ENCODE data around the gene ARHGAP6. TPM values are rescaled to one million over a fixed set of nuclear protein-coding genes. Genes with fewer than 3 reads are reported as not detected.

ARHGAP6 gene
- total RNA-seq, 1 experiment from 2014 or later, result 2.0 TPM

DNA sequence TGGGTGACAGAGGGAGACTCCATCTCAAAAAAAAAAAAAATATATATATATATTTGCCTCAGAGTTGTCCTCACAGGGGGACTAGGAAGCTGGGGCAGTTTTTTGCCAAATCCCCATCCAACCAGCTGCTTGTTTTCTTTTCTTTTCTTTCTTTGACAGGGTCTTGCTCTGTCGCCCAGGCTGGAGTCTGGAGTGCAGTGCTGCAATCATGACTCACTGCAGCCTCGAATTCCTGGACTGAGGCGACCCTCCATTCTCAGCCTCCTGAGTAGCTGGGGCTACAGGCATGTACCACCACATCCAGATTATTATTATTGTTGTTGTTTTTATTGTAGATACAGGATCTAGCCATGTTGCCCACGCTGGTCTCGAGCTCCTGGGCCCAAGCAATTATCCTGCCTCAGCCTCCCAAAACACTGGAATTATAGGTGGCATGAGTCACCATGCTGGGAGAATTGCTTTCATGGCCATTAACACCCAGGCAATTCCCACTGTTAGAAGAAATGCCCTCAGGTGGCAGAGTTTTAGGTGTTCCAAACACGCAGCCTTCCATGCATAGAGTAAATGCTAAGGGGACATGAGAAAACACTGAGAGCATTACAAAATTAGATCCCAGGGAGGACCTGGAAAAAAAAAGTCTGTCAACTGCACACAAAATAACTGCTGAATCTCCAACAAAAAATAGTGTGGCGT is 98.0 kb downstream of the ARHGAP6 start:
- H3K36me3 ChIP-seq (replicated peaks; ENCODE audit: control insufficient read depth, insufficient read depth, low read length), result no peaks in the 10 kb centered on the region
- no peak for DNase-seq
- no peak overlapping the region for H3K4me3 ChIP-seq (ENCODE audit: insufficient read depth, low read depth, low read length)
- peaks cover 50% of the 10 kb centered on the region for H3K27me3 ChIP-seq (ENCODE audit: control insufficient read depth, insufficient read depth, low read length)

DNA sequence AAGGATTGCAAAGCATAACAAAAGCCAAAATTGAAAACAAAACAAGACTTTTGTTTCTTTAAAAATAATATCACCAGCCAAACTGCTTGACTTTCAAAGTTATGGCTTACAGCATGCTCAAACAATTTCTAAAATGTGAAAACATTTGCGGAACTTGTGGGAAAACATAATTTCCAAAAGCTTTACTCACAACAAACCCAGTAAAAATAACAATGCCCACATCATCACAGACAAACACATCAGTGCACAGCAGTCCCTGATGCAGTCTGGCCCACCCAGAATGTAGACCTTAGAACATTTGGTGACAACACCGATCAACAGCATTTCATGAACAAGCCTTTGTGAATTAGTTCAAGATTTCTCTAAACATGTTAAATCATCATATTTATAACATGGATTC is 98.9 kb downstream of the ARHGAP6 start:
- no peak overlapping the region for H3K4me3 ChIP-seq (ENCODE audit: insufficient read depth, low read depth, low read length)
- H3K27me3 ChIP-seq (ENCODE audit: control insufficient read depth, insufficient read depth, low read length), result peaks cover 50% of the 10 kb centered on the region
- H3K36me3 ChIP-seq (replicated peaks; ENCODE audit: control insufficient read depth, insufficient read depth, low read length), result no peaks in the 10 kb centered on the region
- DNase-seq, result no peak

DNA sequence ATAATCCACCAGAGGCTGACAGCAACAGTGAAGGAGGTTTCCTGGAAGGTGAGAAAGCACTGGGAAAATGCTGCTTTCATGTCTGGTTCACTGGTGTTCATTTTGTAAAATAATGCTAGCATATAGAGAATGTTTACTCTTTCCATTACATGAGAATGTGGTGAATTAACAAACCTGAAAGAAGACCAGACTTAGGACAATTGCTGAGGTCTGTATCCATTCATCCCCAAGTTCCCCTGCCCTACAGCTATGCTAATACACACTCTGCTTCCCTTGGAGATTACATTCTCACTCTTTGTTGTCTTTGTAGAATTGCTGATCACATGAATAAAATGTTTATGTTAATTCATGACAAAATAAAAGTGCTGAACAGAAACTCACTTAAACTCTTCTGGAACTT is 99.5 kb downstream of the ARHGAP6 start:
- no peak overlapping the region for H3K4me3 ChIP-seq (ENCODE audit: insufficient read depth, low read depth, low read length)
- H3K36me3 ChIP-seq (replicated peaks; ENCODE audit: control insufficient read depth, insufficient read depth, low read length), result no peaks in the 10 kb centered on the region
- peak; percentile 45 for DNase-seq
- H3K27me3 ChIP-seq (ENCODE audit: control insufficient read depth, insufficient read depth, low read length), result peaks cover 50% of the 10 kb centered on the region

GRCh38 chrX:11564546-11564945 is 101.2 kb downstream of the ARHGAP6 start:
- no peak for DNase-seq
- no peaks in the 10 kb centered on the region for H3K36me3 ChIP-seq (replicated peaks; ENCODE audit: control insufficient read depth, insufficient read depth, low read length)
- peaks cover 44% of the 10 kb centered on the region for H3K27me3 ChIP-seq (ENCODE audit: control insufficient read depth, insufficient read depth, low read length)
- H3K4me3 ChIP-seq (ENCODE audit: insufficient read depth, low read depth, low read length), result no peak overlapping the region

DNA sequence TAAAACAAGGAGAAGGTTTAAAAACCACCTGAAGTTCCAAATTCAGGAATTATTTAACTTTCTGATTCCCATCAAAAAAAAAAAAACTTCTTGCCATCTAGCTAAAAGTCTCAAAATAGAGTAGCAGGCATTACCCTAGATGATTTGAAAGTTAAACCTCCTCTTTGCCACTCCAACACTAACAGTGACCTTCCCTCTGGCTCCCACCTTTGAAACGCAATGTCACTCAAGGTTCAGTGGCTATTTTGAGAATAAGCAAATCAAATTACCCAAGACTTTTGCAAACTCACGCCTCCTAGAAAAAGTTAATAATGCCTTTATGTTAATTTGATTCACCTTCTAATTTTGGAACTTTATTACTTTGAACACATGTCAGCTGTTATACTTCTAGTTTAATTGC is 103.2 kb downstream of the ARHGAP6 start:
- Histone ChIP-seq H3K36me3 (replicated peaks; ENCODE audit: control insufficient read depth, insufficient read depth, low read length) (no peaks in the 10 kb centered on the region), H3K4me3 (ENCODE audit: insufficient read depth, low read depth, low read length) (no peak overlapping the region), H3K27me3 (ENCODE audit: control insufficient read depth, insufficient read depth, low read length) (peaks cover 32% of the 10 kb centered on the region)
- DNase-seq, result no peak

- no peak overlapping the region for H3K4me3 ChIP-seq (ENCODE audit: insufficient read depth, low read depth, low read length)
- peak; percentile 40 for DNase-seq
- peaks cover 5% of the 10 kb centered on the region for H3K27me3 ChIP-seq (ENCODE audit: control insufficient read depth, insufficient read depth, low read length)
Observed at GRCh38 chrX:11558972-11559371, 106.7 kb downstream of the ARHGAP6 start.

GRCh38 chrX:11557120-11557519 is 108.6 kb downstream of the ARHGAP6 start:
- no peak for DNase-seq

More at GRCh38 chrX:11558972-11559371, 106.7 kb downstream of the ARHGAP6 start:
- H3K36me3 ChIP-seq (replicated peaks; ENCODE audit: control insufficient read depth, insufficient read depth, low read length), result no peaks in the 10 kb centered on the region

GRCh38 chrX:11555759-11556158 is 110.0 kb downstream of the ARHGAP6 start:
- Histone ChIP-seq H3K36me3 (replicated peaks; ENCODE audit: control insufficient read depth, insufficient read depth, low read length) (no peaks in the 10 kb centered on the region), H3K4me3 (ENCODE audit: insufficient read depth, low read depth, low read length) (no peak overlapping the region), H3K27me3 (ENCODE audit: control insufficient read depth, insufficient read depth, low read length) (no peaks in the 10 kb centered on the region; the same call in none of the 2 replicates)
- DNase-seq, result no peak

More at GRCh38 chrX:11557120-11557519, 108.6 kb downstream of the ARHGAP6 start:
- no peaks in the 10 kb centered on the region; the same call in none of the 2 replicates for H3K27me3 ChIP-seq (ENCODE audit: control insufficient read depth, insufficient read depth, low read length)
- H3K36me3 ChIP-seq (replicated peaks; ENCODE audit: control insufficient read depth, insufficient read depth, low read length), result no peaks in the 10 kb centered on the region
- no peak overlapping the region for H3K4me3 ChIP-seq (ENCODE audit: insufficient read depth, low read depth, low read length)

DNA sequence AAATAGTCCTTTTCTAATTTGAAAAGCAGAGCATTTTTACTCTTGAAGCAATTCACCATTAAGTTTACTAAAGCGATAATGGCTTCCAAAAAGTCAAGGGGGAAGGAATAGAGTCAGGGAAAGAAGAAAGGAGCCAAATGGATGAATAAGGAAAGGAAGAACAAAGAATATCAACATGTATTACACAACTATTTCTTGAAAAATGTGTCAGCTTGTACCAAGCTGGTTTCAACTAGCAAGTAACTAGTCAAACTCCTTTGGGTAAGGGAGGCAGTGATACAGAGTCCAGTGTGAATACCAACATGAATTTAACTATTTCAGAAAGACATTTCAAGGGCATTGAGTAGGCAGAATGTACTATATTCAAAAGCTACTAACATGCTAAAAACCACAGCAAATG is 112.1 kb downstream of the ARHGAP6 start:
- DNase-seq, result no peak
- no peak overlapping the region for H3K4me3 ChIP-seq (ENCODE audit: insufficient read depth, low read depth, low read length)
- no peaks in the 10 kb centered on the region for H3K36me3 ChIP-seq (replicated peaks; ENCODE audit: control insufficient read depth, insufficient read depth, low read length)
- H3K27me3 ChIP-seq (ENCODE audit: control insufficient read depth, insufficient read depth, low read length), result no peaks in the 10 kb centered on the region; the same call in 1 of the 2 replicates

- DNase-seq, result no peak
- Histone ChIP-seq H3K4me3 (ENCODE audit: insufficient read depth, low read depth, low read length) (no peak overlapping the region), H3K36me3 (replicated peaks; ENCODE audit: control insufficient read depth, insufficient read depth, low read length) (no peaks in the 10 kb centered on the region), H3K27me3 (ENCODE audit: control insufficient read depth, insufficient read depth, low read length) (no peaks in the 10 kb centered on the region)
Observed at GRCh38 chrX:11551151-11551550, 114.6 kb downstream of the ARHGAP6 start.

- DNase-seq, result no peak
- no peaks in the 10 kb centered on the region; the same call in 1 of the 2 replicates for H3K27me3 ChIP-seq (ENCODE audit: control insufficient read depth, insufficient read depth, low read length)
- H3K36me3 ChIP-seq (replicated peaks; ENCODE audit: control insufficient read depth, insufficient read depth, low read length), result no peaks in the 10 kb centered on the region
- H3K4me3 ChIP-seq (ENCODE audit: insufficient read depth, low read depth, low read length), result no peak overlapping the region
Observed at GRCh38 chrX:11546917-11547316, 118.8 kb downstream of the ARHGAP6 start.

DNA sequence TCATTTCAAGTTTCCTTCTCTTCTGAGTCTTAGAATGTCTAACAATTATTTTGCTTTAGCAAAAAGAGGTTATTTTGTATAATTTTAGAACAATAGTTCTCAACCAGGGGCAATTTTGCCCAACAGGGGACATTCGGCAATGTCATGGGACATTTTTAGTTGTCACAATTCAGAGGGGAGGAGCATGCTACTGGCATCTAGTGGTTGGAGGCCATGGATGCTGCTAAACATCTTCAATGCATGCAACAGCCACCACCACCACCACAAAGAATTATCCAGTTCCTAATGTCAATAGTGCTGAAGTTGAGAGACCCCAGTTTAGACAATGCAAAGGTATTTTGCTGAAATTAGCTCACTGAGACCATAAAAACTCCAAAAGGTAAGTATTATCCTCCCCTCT is 122.5 kb downstream of the ARHGAP6 start:
- Histone ChIP-seq H3K27me3 (ENCODE audit: control insufficient read depth, insufficient read depth, low read length) (peaks cover 8% of the 10 kb centered on the region; the same call in 1 of the 2 replicates), H3K36me3 (replicated peaks; ENCODE audit: control insufficient read depth, insufficient read depth, low read length) (no peaks in the 10 kb centered on the region), H3K4me3 (ENCODE audit: insufficient read depth, low read depth, low read length) (no peak overlapping the region)
- no peak for DNase-seq

DNA sequence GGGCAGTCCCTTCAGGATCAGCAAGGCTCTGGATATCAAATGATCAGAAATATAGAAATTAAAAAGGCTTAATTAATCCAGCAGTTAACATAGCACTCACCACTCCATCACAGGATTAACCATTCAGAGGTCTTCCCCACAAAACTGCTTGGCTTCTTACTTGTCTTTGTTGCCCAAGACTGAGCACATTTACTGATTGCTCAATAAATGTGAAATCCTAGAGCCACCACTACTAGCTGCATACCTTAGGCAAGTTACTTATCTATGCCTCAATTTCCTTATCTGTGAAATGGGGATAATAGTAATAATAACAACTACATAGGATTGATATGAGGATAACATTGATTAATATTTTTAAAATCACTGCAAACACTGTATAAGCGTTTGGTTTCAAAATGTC is 124.2 kb downstream of the ARHGAP6 start:
- no peak for DNase-seq
- Histone ChIP-seq H3K27me3 (ENCODE audit: control insufficient read depth, insufficient read depth, low read length) (peaks cover 10% of the 10 kb centered on the region; the same call in 1 of the 2 replicates), H3K36me3 (replicated peaks; ENCODE audit: control insufficient read depth, insufficient read depth, low read length) (no peaks in the 10 kb centered on the region), H3K4me3 (ENCODE audit: insufficient read depth, low read depth, low read length) (no peak overlapping the region)

- Histone ChIP-seq H3K27me3 (ENCODE audit: control insufficient read depth, insufficient read depth, low read length) (peaks cover 10% of the 10 kb centered on the region; the same call in 1 of the 2 replicates), H3K36me3 (replicated peaks; ENCODE audit: control insufficient read depth, insufficient read depth, low read length) (no peaks in the 10 kb centered on the region), H3K4me3 (ENCODE audit: insufficient read depth, low read depth, low read length) (no peak overlapping the region)
- no peak for DNase-seq
Observed at GRCh38 chrX:11540532-11541377, 125.0 kb downstream of the ARHGAP6 start.

- Histone ChIP-seq H3K27me3 (ENCODE audit: control insufficient read depth, insufficient read depth, low read length) (peaks cover 10% of the 10 kb centered on the region; the same call in 1 of the 2 replicates), H3K36me3 (replicated peaks; ENCODE audit: control insufficient read depth, insufficient read depth, low read length) (no peaks in the 10 kb centered on the region), H3K4me3 (ENCODE audit: insufficient read depth, low read depth, low read length) (no peak overlapping the region)
- no peak for DNase-seq
Observed at GRCh38 chrX:11537141-11537540, 128.6 kb downstream of the ARHGAP6 start.
